HG02571 (cell line): ENCODE results near the gene GCN1.
A peak's percentile ranks its signal among the peaks of the same experiment; 100 is the strongest.

Source experiments
- ATAC-seq: cut with Tn5 transposase; IDR thresholded peaks from one replicate; pipeline ENCODE4 v1.9.1; 2021; ENCODE audit warnings: mild to moderate bottlenecking, moderate library complexity; ENCODE audit not compliant: unreplicated experiment

GCN1 gene

DNA sequence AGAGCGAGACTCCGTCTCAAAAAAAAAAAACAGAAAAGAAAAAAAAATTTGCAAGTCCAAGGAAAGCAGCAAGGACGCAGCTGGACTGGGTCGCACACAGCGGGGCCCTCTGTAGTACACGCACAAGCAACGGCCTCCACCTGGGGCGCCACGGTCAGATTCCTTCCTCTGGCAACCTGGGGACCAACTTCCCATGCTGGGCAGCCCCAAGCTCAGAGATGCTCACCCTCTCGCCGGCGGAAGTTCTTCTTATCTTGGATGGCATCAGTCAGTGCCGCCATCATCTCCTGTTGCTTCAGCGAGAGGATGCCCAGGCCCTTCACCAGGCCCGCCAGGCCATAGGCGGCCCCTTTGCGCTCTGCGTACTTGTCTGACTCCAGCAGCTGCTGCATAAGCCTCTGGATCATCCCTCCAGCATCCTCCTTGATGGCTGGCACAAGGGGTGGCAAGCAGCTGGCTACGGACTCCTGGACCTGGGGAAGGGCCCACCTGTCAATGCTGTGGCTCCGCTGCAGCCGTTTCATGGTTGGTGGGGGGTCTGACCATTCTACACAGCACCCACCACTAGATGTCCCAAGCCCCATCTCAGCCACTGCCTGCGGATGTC is 43.5 kb downstream of the GCN1 start:
- no peak for ATAC-seq

DNA sequence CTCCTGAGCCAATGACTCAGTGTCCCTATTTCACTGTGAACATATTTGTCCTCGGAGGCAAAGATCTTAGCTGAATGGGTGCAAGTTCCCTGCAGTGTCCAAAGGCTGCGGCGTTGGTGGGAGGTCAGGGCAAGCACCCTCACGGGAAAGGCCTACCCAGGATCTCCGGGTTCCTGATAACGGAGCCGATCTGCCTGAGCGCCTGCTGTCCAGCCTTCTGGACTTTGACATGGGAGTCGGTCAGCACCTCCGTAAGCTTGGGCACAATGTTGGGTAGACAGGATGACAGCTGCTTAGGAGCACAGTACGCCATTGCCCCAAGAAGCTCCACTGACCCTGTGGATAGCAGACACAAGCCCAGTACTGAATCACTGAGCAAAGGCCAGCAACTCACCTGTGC is 46.5 kb downstream of the GCN1 start:
- no peak for ATAC-seq

DNA sequence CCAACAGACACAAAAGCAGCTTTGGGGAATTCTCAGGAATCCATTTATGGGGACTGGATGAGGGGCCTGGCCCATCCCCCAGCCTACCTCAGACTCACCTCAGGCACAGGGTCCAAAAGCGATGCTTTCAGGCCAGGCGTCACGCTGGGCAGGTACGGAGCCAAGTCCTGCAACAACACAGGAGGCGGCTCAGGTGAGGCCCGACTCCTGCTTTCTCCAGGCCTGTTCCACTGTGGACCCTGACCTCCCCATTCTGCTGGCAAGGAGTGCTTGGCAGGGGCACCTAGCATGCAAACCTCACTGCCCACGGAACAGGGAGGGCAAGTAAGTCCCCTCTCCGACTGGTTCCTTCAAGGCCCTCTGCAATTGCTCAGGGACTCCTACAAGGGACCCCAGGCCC is 49.4 kb downstream of the GCN1 start:
- no peak for ATAC-seq

DNA sequence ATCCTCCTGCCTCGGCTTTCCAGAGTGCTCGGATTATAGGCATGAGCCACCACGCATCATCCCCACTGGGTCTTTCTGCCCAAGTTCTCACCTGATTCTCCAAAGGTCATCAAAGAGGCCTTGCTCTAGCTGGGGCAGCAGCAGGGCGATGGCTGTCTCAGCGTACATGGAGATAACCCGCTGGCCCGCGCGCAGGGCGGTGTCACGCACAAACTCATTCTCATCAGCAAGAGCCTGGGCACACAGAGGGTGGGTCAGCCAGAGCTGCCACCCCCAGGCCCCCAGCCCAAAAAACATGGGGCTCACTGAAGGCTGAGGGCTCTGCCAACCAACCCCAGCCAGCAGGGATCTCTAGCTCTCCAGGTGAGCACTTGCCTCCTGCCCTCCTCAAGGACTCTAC is 50.3 kb downstream of the GCN1 start:
- no peak for ATAC-seq

DNA sequence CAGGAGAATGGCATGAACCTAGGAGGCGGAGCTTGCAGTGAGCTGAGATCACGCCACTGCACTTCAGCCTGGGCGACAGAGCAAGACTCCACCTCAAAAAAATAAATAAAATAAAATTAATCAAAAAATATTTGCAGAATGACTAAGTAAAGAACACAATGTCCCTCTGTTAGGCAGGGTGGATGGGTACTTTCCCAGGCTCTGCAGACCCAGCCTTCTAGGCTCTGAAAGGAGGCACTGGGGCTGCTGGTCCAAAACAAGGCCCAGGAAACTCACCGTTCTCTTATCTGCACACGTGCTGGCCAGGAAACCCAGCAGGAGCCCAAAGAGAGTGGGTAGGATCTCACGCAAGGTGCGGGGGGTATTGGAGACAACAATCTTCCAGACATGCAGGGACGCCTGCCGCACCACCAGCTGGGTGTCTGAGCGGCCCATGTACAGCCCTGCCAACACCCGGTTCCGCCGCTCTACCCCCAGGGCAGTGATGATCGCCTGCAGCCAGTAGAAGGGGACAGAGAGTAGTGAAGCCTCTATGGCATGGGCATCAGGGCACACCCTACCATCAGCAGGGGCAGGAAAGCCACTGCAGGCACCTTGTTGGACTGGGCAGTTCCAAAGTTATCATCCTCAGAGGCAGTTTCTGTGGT is 52.2 kb downstream of the GCN1 start:
- no peak for ATAC-seq

DNA sequence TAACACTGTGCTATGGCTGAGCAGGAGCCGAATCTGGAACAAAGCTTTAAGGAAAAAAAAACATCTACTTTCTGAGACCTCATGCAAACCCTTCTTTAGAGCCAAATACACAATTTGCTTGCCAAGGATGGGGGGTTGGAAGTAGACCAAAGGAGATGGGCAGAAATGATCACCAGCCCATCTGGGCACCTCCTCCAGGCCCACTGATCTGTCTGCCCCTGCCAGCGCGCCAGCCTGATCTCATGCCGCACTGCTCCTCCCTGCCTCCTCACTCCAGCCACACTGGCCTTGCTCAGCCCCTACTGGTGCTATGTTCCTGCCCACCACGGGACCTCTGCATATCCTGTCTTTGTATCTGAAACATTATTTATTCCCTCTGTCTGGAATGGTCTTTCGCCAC is 53.2 kb downstream of the GCN1 start:
- ATAC-seq, result no peak

DNA sequence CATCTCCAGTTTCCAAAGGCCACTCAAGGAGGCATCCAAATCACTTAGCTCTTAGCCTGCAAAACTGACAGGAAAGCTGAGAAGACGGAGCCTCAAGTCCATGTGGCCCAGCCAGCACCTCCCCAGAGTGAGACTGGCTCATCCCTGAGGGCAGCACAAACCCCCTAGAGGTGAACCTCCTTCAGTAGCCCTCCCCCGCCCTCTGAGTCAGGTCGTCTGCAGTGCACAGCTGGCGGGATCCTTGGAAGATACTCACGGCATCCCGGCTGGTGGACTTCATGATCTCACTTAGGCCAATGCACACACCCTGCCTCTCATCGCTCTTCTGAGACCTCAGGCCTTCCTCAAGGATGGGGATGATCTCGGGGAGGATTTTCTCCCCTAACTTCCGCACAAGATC is 53.9 kb downstream of the GCN1 start:
- no peak for ATAC-seq

DNA sequence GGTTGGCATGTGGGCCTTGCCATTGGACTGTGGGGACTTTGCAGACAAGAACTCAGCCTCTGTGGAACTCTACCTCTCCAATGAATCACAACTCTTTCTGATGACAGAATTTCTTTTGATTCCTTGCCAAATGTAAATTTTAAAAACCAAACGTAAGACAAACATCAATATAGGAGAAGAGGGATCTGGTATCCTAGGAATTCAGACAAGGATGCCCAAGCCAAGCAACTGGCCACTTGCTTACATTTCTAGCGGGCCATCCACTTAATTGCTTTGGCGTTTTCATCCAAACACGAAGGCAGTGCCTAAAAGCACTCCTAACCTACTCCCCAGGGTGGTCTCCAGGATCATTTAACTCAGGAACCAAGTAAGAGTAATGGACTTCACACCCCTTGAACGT is 54.6 kb downstream of the GCN1 start:
- no peak for ATAC-seq

DNA sequence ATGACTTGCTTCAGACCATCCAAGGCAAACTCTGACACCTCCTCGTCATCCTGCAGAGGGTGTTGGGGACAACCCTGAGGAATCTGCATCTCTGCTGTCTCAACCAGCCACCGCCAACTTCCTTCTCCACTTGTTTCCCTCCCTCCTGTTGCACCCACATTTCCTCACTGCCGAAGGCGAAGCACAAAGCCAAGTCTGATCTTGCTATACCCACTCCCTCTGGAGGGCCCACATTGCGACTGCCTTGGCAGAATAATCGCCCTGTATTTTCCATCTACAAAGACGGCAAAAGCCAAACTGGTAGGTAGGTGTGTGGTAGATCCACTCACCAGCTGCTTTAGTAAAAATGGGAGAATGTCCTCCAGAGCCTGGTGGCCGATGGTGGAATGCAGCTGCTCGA is 56.1 kb downstream of the GCN1 start:
- ATAC-seq, result no peak

DNA sequence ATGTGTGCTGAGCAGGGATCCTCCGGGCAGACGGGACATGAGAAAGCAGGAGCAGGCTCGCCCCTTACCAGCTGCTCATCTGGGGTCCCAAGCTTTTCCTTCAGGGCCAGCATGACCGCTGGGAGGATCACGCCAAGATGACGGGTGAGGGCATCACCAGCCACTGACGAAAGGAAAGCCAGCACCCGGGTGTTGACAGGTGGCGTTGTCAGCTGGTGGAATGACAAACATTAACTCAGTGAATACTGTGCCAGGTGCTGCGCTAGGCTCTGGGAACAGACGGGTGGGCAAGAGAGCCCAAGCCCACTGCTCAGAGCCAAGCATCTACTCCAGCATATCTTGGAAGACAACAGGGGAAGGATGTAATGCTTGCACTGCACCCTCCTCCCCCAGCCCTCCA is 56.7 kb downstream of the GCN1 start:
- ATAC-seq, result no peak

DNA sequence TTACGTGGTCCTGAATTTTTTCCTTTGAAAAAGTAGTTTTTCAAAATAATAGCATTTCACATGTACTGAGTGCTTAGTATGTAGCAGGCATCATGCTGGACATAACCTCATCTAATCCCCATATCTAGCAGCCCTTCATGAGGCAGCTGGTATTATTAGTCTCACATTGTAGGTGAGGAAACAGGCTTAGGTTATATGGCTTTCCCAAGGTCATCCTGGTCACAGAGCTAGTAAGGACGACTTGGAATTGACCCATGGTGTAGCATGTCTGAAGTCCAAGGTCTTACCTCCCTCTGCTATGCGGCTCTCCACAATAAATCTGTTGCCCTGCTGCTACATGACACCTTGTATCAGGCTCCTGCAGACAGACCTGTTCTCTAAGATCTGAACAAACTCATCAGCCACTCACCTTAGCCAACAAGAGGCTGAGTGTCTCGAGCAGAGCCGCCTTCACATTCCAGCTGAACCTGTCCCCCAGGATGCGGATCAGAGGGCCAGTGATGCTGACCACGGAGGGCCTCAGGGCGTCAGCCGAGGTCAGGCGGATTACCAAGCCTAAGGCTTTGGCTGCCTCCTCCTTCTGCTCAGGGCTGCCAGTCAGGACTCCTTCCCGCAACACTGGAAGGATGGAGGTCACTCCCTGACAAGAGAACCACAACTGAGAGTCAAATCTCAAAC is 58.3 kb downstream of the GCN1 start:
- no peak for ATAC-seq

DNA sequence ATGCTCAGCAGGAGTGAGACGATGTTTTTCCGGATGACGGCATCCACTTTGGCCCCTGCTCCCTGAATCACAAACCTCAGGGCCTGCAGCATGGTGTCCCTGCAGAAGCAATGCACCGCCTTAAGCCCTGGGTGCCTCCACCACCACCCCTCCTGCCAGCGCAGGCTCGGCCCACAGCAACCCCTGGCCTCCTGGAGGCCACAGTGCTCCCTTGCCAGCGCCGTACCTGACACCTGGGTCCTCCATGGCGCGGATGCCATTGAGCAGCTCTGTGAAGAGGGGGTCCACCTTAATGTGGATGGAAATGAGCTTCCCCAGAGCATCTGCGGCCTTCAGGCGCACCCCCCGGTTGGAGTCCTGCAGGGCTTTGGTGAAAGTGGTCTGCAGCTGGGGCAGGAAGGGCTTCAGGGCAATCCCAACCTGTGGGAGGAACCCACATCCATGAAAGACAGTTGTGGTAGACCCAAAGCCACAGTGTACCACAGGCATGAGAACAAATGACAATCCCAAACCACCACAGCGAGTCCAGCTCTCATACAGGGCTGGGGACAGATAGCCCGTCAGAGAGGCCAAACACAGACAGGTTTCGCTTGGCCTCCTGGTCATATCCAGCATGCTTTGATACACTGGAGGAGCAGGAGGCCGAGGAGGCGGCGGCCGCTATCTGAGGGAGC is 60.1 kb downstream of the GCN1 start:
- no peak for ATAC-seq

DNA sequence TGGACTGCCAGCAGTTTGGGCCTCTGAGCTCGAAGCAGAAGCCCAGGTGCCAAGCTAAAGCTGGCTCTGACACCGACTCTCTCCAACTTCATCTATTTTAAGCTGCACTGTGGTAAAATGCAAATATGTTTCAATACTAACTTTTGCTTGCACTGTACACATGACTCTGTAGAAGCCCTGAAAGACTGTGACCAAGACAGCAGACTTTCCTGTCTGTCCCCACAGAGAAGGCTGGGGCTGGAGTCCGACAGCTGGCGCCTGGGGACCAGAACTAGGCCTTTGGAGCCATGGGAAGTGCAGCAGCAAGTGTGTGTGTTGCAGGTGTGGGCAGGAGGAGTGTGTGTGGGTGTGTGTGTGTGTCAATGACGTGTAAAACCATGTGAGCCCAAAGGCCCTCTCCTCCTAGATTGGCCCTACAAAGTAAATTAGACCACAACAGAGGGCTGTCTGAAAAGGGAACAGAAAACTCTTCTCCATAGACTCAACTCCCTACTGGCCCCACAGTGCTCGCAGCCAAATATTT is 61.6 kb downstream of the GCN1 start:
- ATAC-seq, result peak; percentile 90

DNA sequence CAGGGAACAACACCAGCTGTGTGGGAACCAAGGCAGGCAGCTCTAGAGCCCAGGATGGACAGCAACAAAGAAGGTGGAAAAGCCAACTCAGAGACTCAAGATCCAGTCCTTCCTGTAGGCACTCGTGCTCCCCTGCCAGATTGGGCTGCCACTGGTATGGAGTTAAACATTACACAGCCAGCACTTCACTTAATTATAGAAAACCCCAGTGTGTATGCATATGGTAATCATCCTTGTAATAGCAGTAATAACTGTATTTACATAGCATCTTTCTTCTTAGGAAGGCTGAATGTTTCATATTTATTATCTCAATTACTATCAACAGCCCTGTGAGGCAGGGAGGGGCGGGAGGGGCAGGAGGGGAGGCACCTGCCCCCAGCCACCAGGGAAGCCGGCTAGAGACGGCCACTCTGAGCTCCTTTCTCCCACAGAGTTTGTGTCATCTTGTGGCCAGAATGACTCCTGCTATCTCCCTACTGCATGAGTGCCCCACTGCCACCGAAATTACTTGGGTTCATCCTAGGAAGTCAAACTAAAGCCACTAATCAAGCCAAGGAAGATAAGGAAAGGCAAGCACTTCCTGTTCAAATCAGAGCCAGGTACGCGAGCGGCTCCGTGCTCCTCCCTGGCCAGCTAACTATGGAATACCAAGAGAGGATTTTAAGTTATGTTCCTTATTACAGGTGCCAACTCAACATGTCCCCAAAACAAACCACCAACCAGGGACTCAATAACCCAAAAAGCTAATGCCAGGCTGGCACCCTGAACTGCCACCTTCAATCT is 62.3 kb downstream of the GCN1 start:
- no peak for ATAC-seq

DNA sequence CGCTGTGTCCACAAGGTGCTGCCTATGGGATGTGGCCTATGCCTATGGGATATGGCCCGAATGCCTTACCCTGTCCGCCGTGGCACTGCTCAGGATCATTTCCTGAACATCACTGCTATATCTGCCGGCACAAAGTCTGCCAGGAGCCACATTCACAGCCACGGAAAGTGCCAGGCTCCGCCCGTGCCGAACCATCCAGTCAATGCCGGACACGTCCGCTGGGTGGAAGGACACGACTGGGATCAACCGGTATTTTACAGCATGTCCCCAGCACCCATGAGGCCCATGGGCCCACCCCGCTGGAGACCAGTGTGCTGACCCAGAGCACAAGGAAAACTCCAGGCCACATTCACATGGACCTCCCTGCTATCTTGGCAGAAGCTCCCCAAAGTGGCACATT is 63.4 kb downstream of the GCN1 start:
- ATAC-seq, result no peak

DNA sequence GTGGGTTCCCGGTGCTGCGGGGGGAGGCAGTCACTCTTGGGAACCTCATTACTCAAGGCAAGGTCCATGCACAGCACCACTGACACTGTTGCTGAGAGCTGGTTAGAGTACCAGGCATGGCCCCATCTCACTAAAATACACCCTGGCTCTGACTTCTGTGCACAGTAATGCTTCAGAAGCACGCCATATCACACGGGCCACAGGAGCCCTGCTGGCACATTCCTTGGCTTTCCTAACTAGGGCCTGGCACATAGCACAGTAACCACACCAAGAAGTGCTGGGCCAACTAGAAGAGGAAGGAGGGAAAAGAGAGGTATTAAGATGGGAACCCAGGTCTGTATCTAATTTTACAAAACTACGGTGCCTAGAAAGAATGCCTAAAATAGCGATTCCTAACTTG is 64.5 kb downstream of the GCN1 start:
- no peak for ATAC-seq

DNA sequence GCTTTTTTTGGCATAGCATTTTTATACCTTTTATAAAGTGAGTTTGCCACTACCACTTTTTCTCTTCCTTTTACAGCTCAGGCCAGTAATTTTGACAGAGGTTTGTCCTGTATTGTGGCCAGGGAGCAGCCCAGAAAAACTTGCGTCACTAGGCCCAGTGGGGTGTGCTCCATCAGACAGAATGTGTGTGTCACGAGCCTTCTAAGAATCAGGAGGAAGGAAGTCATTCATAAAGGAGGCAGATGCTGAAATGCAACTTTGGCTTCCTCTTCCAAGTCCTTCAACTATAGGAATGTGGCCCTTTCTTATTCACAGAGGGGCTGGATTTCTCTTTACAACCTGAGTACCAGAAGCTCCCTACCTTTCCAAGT is 67.9 kb downstream of the GCN1 start:
- no peak for ATAC-seq

DNA sequence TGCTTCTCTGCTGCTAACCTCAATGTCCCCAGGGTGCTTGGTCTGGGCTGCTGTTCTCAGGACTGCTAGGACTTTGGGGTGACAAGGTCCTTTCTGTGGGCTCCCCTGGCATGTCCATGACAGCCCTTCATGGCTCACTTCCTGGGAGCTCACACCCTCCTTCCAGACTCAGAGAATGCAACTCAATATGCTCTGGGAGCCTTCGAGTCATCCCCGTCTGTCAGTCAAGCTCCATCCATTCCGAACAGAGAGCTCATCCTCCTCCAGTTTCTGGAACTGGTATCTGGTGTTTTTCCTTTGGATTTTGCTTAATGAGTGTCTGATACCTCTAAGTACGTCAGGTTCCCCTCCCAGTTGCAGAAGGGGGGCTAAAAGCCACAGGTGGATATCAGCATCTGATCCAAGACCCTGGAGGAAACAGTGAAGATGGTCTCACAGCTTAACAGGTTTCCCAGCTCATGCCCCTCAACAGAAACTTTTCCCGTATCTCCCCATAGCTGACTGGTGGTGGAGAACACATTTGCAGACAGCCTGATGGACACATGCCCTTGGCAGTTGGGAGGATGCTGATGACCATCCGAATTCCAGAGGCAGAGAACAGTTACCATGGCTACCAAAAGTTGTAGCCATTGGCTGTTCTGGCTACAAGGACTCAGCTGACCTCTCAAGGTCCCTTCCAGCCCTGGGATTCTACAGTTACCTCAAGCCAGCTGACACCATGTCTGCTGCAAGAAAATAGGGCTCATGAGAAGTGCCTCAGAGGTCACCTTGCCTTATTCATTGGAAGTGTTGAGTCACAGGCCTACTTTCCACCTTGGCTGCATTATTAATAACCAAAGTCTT is 68.5 kb downstream of the GCN1 start:
- no peak for ATAC-seq

DNA sequence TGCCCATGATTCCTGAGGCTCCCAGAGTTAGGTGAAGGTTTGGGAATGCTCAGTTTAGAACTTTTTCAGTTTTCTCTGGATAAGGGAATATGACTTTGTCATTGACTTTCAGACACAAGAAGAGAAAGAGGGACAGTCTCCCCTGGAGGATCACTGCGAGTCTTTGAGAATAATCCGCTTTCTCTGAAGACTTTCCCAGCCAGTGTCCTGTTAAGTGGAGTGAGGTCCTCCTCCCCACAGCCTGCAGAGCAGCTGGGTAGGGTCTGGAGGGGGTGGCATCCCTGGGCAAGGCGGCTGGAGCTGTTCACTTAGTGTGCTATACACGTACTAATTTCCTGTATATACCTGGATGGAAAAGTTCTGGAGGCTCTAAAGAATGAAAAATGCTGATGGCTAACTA is 69.5 kb downstream of the GCN1 start:
- ATAC-seq, result no peak

DNA sequence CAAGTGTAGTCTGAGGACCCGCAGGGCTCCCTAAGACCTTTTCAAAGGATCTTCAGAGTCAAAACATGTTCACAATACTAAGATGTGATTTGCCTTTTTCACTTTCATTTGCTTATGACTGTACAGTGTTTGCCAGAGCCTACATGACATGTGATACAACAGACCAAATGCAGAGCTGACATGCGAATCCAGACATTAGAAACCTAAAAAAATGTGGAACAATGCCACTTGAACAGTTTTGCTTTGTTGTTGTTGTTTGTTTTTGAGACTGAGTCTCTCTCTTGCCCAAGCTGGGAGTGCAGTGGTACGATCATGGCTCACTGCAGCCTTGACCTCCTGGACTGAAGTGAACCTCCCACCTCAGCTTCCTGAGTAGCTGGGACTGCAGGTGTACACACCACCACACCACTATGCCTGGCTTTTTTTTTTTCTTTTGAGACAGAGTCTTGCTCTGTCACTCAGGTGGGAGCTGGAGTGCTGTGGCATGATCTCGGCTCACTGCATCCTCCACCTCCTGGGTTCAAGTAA is 72.7 kb downstream of the GCN1 start:
- peak; percentile 36 for ATAC-seq
